ENCODE results near the gene ACTR2. TPM values are rescaled to one million over a fixed set of nuclear protein-coding genes. Genes with fewer than 3 reads are reported as not detected.

The ACTR2 gene
- total and polyA plus RNA-seq, 2 of the 13 experiments (the other 11 are each of a cell fraction or from before 2014, with no cell fraction given) = 51.2 to 100 TPM

- intact Hi-C loops (cut with micrococcal nuclease; ENCODE audit: unreplicated experiment) (no loop called here), in situ Hi-C loops (cut with HindIII; ENCODE audit: extremely low pct_ligation_motif_present, low pct_unique_long_range_greater_than_20kb) (loop anchor here (5.0 kb wide), 1 partner anchor 283 kb away; no protein-coding TSS in a partner anchor)
- CTCF ChIA-PET (ENCODE audit: low intra/inter-chr PET ratio, low total read pairs) = no interaction called here
- H3K9me3 ChIP-seq (ENCODE audit: low read length) = no peaks in the 10 kb centered on the region
- H3K4me1 ChIP-seq (ENCODE audit: insufficient read depth, low read length) = no peaks in the 10 kb centered on the region
- no TSS peak for BruUV-seq (replicated peaks)
- ATAC-seq (no peak), DNase-seq (ENCODE audit: low spot score) (no peak), FAIRE-seq (no peak)
- peaks cover 7% of the 10 kb centered on the region for H4K20me1 ChIP-seq (ENCODE audit: insufficient read depth, low read length)
- H3K79me2 ChIP-seq (ENCODE audit: insufficient read depth, low read length) = no peaks in the 10 kb centered on the region
- H3K4me2 ChIP-seq (ENCODE audit: low read depth, low read length) = no peak overlapping the region
- TF ChIP-seq EEA1 (CRISPR knock-in tag; IDR thresholded peaks at IDR 0.05; ENCODE audit: borderline replicate concordance) = no peak
- no peak for TF ChIP-seq MIER2 (CRISPR knock-in tag; IDR thresholded peaks at IDR 0.05)
- no peak for TF ChIP-seq ZNF547 (CRISPR knock-in tag; IDR thresholded peaks at IDR 0.05)
- TF ChIP-seq SAP130 (CRISPR knock-in tag; IDR thresholded peaks at IDR 0.05; ENCODE audit: low read depth) = no peak
- no peak for TF ChIP-seq NFE2L2 (IDR thresholded peaks at IDR 0.05; ENCODE audit: low read length)
- no peak for TF ChIP-seq ZNF207 (IDR thresholded peaks at IDR 0.05; ENCODE audit: borderline replicate concordance)
- no peak for TF ChIP-seq NBN (conservative IDR thresholded peaks at IDR 0.05)
- no peak overlapping the region for H3K4me3 ChIP-seq (replicated peaks in 1 of 3; ENCODE audit: insufficient read depth in 1 of 3, low read depth in 2 of 3, low read length in 3 of 3)
- H3K27me3 ChIP-seq (ENCODE audit: control insufficient read depth in 1 of 2, insufficient read depth in 2 of 2, low read length in 2 of 2) = no peaks in the 10 kb centered on the region
- H2AFZ ChIP-seq (ENCODE audit: low read length) = no peak overlapping the region
- POLR2A ChIA-PET = no interaction called here
- no peak overlapping the region for H3K9ac ChIP-seq (ENCODE audit: insufficient read depth, low read depth, low read length)
- no peak overlapping the region for H3K27ac ChIP-seq (ENCODE audit: extremely low read length, insufficient read depth, low read length)
- 73% methylated on average over 4 of the region's 4 CpGs for WGBS (ENCODE audit: low lambda C conversion rate)
- peaks cover 21 to 55% of the 10 kb centered on the region in 2 experiments for H3K36me3 ChIP-seq (replicated peaks in 1 of 2; ENCODE audit: control insufficient read depth in 1 of 2, insufficient read depth in 2 of 2, low read length in 2 of 2)
Measured at GRCh38 chr2:65268957-65269356, 41.3 kb downstream of the ACTR2 start.

DNA sequence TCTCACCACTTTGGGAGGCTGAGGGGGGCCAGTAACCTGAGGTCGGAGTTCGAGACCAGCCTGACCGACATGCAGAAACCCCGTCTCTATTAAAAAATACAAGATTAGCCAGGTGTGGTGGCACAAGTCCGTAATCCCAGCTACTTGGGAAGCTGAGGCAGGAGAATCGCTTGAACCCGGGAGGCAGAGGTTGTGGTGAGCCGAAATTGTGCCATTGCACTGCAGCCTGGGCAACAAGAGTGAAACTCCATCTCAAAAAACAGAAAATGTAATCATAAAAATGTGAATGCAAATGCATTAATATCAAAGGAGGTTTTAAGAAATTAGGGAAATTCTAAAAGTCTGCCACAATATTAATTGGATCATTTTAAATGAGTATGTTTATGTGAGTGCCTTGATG is 45.7 kb downstream of the ACTR2 start:
- Histone ChIP-seq H2AFZ (ENCODE audit: low read length) (no peak overlapping the region), H3K9ac (ENCODE audit: insufficient read depth, low read depth, low read length) (no peak overlapping the region), H3K4me1 (ENCODE audit: insufficient read depth, low read length) (peaks cover 4% of the 10 kb centered on the region; the same call in 1 of the 2 replicates), H3K4me2 (ENCODE audit: low read depth, low read length) (no peak overlapping the region), H4K20me1 (ENCODE audit: insufficient read depth, low read length) (no peaks in the 10 kb centered on the region; the same call in 1 of the 2 replicates), H3K4me3 (replicated peaks in 1 of 3; ENCODE audit: insufficient read depth in 1 of 3, low read depth in 2 of 3, low read length in 3 of 3) (no peak overlapping the region), H3K36me3 (replicated peaks in 1 of 2; ENCODE audit: control insufficient read depth in 1 of 2, insufficient read depth in 2 of 2, low read length in 2 of 2) (peaks cover 2 to 17% of the 10 kb centered on the region in 2 experiments; a peak in 4 of 5 replicates), H3K27ac (ENCODE audit: extremely low read length, insufficient read depth, low read length) (no peak overlapping the region), H3K9me3 (ENCODE audit: low read length) (no peaks in the 10 kb centered on the region), H3K27me3 (ENCODE audit: control insufficient read depth in 1 of 2, insufficient read depth in 2 of 2, low read length in 2 of 2) (no peaks in the 10 kb centered on the region), H3K79me2 (ENCODE audit: insufficient read depth, low read length) (no peaks in the 10 kb centered on the region)
- WGBS (ENCODE audit: low lambda C conversion rate) = 96% methylated on average over 8 of the region's 8 CpGs
- no peak for ATAC-seq
- DNase-seq (ENCODE audit: low spot score) = no peak
- intact Hi-C loops (cut with micrococcal nuclease; ENCODE audit: unreplicated experiment) = no loop called here
- in situ Hi-C loops (cut with HindIII; ENCODE audit: extremely low pct_ligation_motif_present, low pct_unique_long_range_greater_than_20kb) = no loop called here
- CTCF ChIA-PET (ENCODE audit: low intra/inter-chr PET ratio, low total read pairs) = no interaction called here
- FAIRE-seq = no peak
- no TSS peak for BruUV-seq (replicated peaks)
- POLR2A ChIA-PET = no interaction called here
- TF ChIP-seq HOXD1 (CRISPR knock-in tag; IDR thresholded peaks at IDR 0.05) (no peak), LCORL (IDR thresholded peaks at IDR 0.05) (no peak), LCORL (CRISPR knock-in tag; IDR thresholded peaks at IDR 0.05) (no peak), ZFP36 (IDR thresholded peaks at IDR 0.05; ENCODE audit: borderline replicate concordance, low read depth, low read length, partially characterized antibody) (no peak), ZNF275 (CRISPR knock-in tag; IDR thresholded peaks at IDR 0.05; ENCODE audit: borderline replicate concordance) (no peak), ZNF672 (CRISPR knock-in tag; IDR thresholded peaks at IDR 0.05) (no peak), RFX1 (IDR thresholded peaks at IDR 0.05) (no peak), CBX5 (CRISPR knock-in tag; IDR thresholded peaks at IDR 0.05; ENCODE audit: borderline replicate concordance) (no peak), KAT7 (CRISPR knock-in tag; IDR thresholded peaks at IDR 0.05; ENCODE audit: borderline replicate concordance) (no peak), RFX5 (IDR thresholded peaks at IDR 0.05; ENCODE audit: low read depth, low read length) (no peak), NKX3-1 (CRISPR knock-in tag; IDR thresholded peaks at IDR 0.05) (no peak), GTF2F1 (IDR thresholded peaks at IDR 0.05; ENCODE audit: low read length) (no peak), ZMYM4 (CRISPR knock-in tag; IDR thresholded peaks at IDR 0.05) (no peak)
- TF ChIP-seq, protein P1, sequence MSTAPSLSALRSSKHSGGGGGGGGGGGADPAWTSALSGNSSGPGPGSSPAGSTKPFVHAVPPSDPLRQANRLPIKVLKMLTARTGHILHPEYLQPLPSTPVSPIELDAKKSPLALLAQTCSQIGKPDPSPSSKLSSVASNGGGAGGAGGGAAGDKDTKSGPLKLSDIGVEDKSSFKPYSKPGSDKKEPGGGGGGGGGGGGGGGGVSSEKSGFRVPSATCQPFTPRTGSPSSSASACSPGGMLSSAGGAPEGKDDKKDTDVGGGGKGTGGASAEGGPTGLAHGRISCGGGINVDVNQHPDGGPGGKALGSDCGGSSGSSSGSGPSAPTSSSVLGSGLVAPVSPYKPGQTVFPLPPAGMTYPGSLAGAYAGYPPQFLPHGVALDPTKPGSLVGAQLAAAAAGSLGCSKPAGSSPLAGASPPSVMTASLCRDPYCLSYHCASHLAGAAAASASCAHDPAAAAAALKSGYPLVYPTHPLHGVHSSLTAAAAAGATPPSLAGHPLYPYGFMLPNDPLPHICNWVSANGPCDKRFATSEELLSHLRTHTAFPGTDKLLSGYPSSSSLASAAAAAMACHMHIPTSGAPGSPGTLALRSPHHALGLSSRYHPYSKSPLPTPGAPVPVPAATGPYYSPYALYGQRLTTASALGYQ (CRISPR knock-in tag; IDR thresholded peaks at IDR 0.05) = no peak

Data from HepG2 (cell line).